Brain microvascular endothelial cell (primary cell): Measurements from ENCODE around the gene CXADR.
A peak's percentile ranks its signal among the peaks of the same experiment; 100 is the strongest.
"Not testable (repeated sequence)": the region's sequence is repeated elsewhere in the genome, so short reads cannot be mapped to it uniquely, and the experiment has no call there.

ENCODE experiments used
- DNase-seq: peaks from one replicate; pipeline ENCODE4 v3.0.0-alpha.2; 2020
- H3K27ac ChIP-seq: fragments of 250-450 bp; sonication (Bioruptor Pico); 2 replicates; pipeline ENCODE4 v1.5.1; 2020; ENCODE audit warnings: mild to moderate bottlenecking, moderate library complexity
- H3K27me3 ChIP-seq: fragments of 250-450 bp; sonication (Bioruptor Pico); replicated peaks from 2 replicates; pipeline ENCODE4 v1.5.1; 2020; ENCODE audit warnings: mild to moderate bottlenecking
- H3K36me3 ChIP-seq: fragments of 250-450 bp; sonication (Bioruptor Pico); replicated peaks from 2 replicates; pipeline ENCODE4 v1.5.1; 2020; ENCODE audit warnings: mild to moderate bottlenecking
- H3K4me3 ChIP-seq: 2 replicates; pipeline ENCODE4 v1.5.1; 2011; ENCODE audit warnings: low read depth, mild to moderate bottlenecking, control low read depth, low read length, moderate library complexity
- CTCF ChIP-seq: IDR thresholded peaks from 2 replicates; pipeline ENCODE4 v1.5.1; 2011; ENCODE audit warnings: low read depth, mild to moderate bottlenecking, moderate library complexity, low read length, control low read depth, inconsistent platforms; ENCODE audit errors: missing control alignments
- in situ Hi-C: cut with HindIII; loops from 2 replicates; pipeline ENCODE4 v1.10.0; 2017; ENCODE audit warnings: low sequenced_read_pairs, low pct_ligation_motif_present

CXADR gene

GRCh38 chr21:17523007-17523451 lies 10.2 kb downstream of the CXADR start:
- no peaks in the 10 kb centered on the region for H3K27me3 ChIP-seq
- H3K27ac ChIP-seq = no peak overlapping the region
- no peak for DNase-seq
- in situ Hi-C loops = no loop called here
- no peak for TF ChIP-seq CTCF
- no peak overlapping the region for H3K4me3 ChIP-seq
- no peaks in the 10 kb centered on the region for H3K36me3 ChIP-seq

GRCh38 chr21:17523979-17524494 lies 11.2 kb downstream of the CXADR start:
- H3K27ac ChIP-seq, H3K36me3 ChIP-seq, H3K27me3 ChIP-seq, in situ Hi-C loops, H3K4me3 ChIP-seq, DNase-seq: not testable (repeated sequence)

GRCh38 chr21:17524635-17525034 lies 11.8 kb downstream of the CXADR start:
- Histone ChIP-seq H3K4me3 (no peak overlapping the region), H3K27ac (no peak overlapping the region), H3K27me3 (no peaks in the 10 kb centered on the region), H3K36me3 (no peaks in the 10 kb centered on the region)
- no peak for TF ChIP-seq CTCF
- in situ Hi-C loops = no loop called here
- no peak for DNase-seq

- H3K4me3 ChIP-seq = no peak overlapping the region
- H3K27me3 ChIP-seq = no peaks in the 10 kb centered on the region
- no peak for TF ChIP-seq CTCF
- no peaks in the 10 kb centered on the region for H3K36me3 ChIP-seq
- DNase-seq = no peak
- peak overlapping the region; percentile 84 for H3K27ac ChIP-seq
- in situ Hi-C loops = no loop called here
These were observed 13.9 kb downstream of the CXADR start for GRCh38 chr21:17526776-17527175.

- in situ Hi-C loops = no loop called here
- DNase-seq = peak; percentile 64
- Histone ChIP-seq H3K4me3 (no peak overlapping the region), H3K27me3 (no peaks in the 10 kb centered on the region), H3K27ac (peak overlapping the region; percentile 84), H3K36me3 (no peaks in the 10 kb centered on the region)
- TF ChIP-seq CTCF = no peak
These were observed 14.4 kb downstream of the CXADR start for GRCh38 chr21:17527240-17527639.

- in situ Hi-C loops = no loop called here
- no peaks in the 10 kb centered on the region for H3K27me3 ChIP-seq
- H3K4me3 ChIP-seq = no peak overlapping the region
- peak overlapping the region; percentile 84 for H3K27ac ChIP-seq
- H3K36me3 ChIP-seq = no peaks in the 10 kb centered on the region
- DNase-seq = peak; percentile 12
- TF ChIP-seq CTCF = no peak
These were observed 14.9 kb downstream of the CXADR start for GRCh38 chr21:17527711-17528110.
